Panc1 (cell line): ENCODE data around the gene FBXO3. TPM values are rescaled to one million over a fixed set of nuclear protein-coding genes. Genes with fewer than 3 reads are reported as not detected.

Experiments
- ATAC-seq: fragments of 200-7000 bp; cut with Tn5 transposase; 2 replicates; pipeline ENCODE4 v1.9.1; 2020; ENCODE audit warnings: mild to moderate bottlenecking, moderate library complexity
- BruUV-seq: library from RNA; stranded (reverse); fragments of 400-500 nt; replicated peaks from 2 replicates; lab custom pipeline; 2021; lab: Mats Ljungman, UMichigan
- CTCF ChIA-PET: fragments of 300-600 bp; sonication (Branson Sonifier 250); formaldehyde crosslinking; loops from one replicate; lab custom pipeline; 2022; ENCODE audit warnings: antibody characterized with exemption; lab: Charles Lee
- POLR2A ChIA-PET: fragments of 300-600 bp; sonication (Branson Sonifier 250); formaldehyde crosslinking; loops from one replicate; lab custom pipeline; 2022; ENCODE audit warnings: antibody characterized with exemption; lab: Charles Lee
- DNase-seq: peaks from one replicate; pipeline ENCODE4 v3.0.0-alpha.2; 2010; ENCODE audit warnings: low read depth, low spot score
- H3K27ac ChIP-seq: 2 replicates; pipeline ENCODE4 v1.5.1; 2011; ENCODE audit warnings: mild to moderate bottlenecking, low read length, inconsistent platforms
- H3K27me3 ChIP-seq: fragments of 200-500 bp; sonication (Bioruptor generic); 2 replicates; pipeline ENCODE4 v1.6.0; 2014; ENCODE audit warnings: low read length, inconsistent platforms; ENCODE audit not compliant: control insufficient read depth, insufficient read depth
- H3K36me3 ChIP-seq: fragments of 200-500 bp; sonication (Bioruptor generic); 2 replicates; pipeline ENCODE4 v1.5.1; 2014; ENCODE audit warnings: inconsistent platforms, mild to moderate bottlenecking, low read length, moderate library complexity; ENCODE audit not compliant: control insufficient read depth, insufficient read depth
- H3K4me1 ChIP-seq: 2 replicates; pipeline ENCODE4 v1.5.1; 2011; ENCODE audit warnings: inconsistent platforms, mild to moderate bottlenecking, low read length, moderate library complexity; ENCODE audit not compliant: control insufficient read depth, insufficient read depth
- H3K4me3 ChIP-seq, 2 experiments: 2 replicates each; pipeline ENCODE4 v1.5.1; 2011 to 2012; ENCODE audit warnings: low read depth in 2 of 2, low read length in 2 of 2, mild to moderate bottlenecking in 2 of 2, inconsistent platforms in 1 of 2, moderate library complexity in 1 of 2
- H3K9me3 ChIP-seq: fragments of 200-500 bp; sonication (Bioruptor generic); 2 replicates; pipeline ENCODE4 v1.5.1; 2014; ENCODE audit warnings: low read depth, mild to moderate bottlenecking, inconsistent platforms, low read length, moderate library complexity; ENCODE audit not compliant: control insufficient read depth, insufficient read depth
- POLR2AphosphoS5 ChIP-seq: IDR thresholded peaks from 2 replicates; pipeline ENCODE4 v1.6.1; 2012; ENCODE audit warnings: mild to moderate bottlenecking, low read depth, low read length, moderate library complexity
- SIN3A ChIP-seq: IDR thresholded peaks from 2 replicates; pipeline ENCODE4 v1.6.1; 2012; ENCODE audit warnings: low read depth, mild to moderate bottlenecking, low read length, moderate library complexity, borderline replicate concordance; ENCODE audit not compliant: insufficient read depth
- TCF7L2 ChIP-seq: IDR thresholded peaks from 2 replicates; pipeline ENCODE4 v1.6.1; 2011; ENCODE audit warnings: mild to moderate bottlenecking, low read depth, low read length, inconsistent platforms
- in situ Hi-C: cut with HindIII; loops from 2 replicates; pipeline ENCODE4 v1.10.0; 2016; ENCODE audit warnings: low sequenced_read_pairs, low pct_unique_long_range_greater_than_20kb
- intact Hi-C: fragments of 100-400 bp; cut with micrococcal nuclease; formaldehyde crosslinking; loops from one replicate; pipeline ENCODE4 v1.10.0; 2022; ENCODE audit not compliant: unreplicated experiment
- total RNA-seq: library from RNA; stranded (reverse); gene quantifications from one replicate; pipeline ENCODE4 v1.2.1, GENCODE V29; 2021; ENCODE audit not compliant: unreplicated experiment
- TF ChIP-seq, protein P1 (sequence below), 2 experiments: IDR thresholded peaks; 2 replicates each; pipeline ENCODE4 v1.6.1; 2011 to 2012; ENCODE audit warnings: low read depth in 2 of 2, control low read depth in 1 of 2, low read length in 1 of 2, mild to moderate bottlenecking in 1 of 2, moderate library complexity in 1 of 2; ENCODE audit not compliant: insufficient read depth in 1 of 2
- TF ChIP-seq, protein P2 (sequence below): fragments of 450-650 bp; IDR thresholded peaks from 2 replicates; pipeline ENCODE4 v1.5.1; 2017; ENCODE audit warnings: mild to moderate bottlenecking

The FBXO3 gene
- total RNA-seq, 1 experiment from 2014 or later = 22.3 TPM

DNA sequence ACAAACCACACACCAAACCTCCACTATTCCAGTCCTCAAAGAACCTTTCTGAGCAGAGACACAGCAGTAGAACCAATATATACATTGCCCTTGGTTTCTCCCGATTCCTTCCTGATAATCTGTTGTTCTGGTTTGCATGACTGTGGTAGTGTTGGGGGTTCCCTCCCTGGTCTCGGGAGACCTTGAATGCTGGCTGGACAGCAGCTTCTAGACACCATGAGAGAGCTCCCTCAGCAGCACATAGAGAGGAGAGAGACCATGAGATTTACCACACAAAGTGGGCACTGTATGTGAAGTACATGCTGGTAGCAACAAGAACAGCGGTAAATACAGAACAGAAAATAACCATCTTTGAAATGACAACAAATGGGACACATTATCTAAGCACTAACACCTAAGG, 76.3 kb downstream of the FBXO3 start:
- Histone ChIP-seq H3K27ac (peak overlapping the region; percentile 94), H3K9me3 (no peaks in the 10 kb centered on the region), H3K4me3 (no peak overlapping the region), H3K27me3 (no peaks in the 10 kb centered on the region), H3K36me3 (no peaks in the 10 kb centered on the region), H3K4me1 (peaks cover 91% of the 10 kb centered on the region)
- ChIA-PET CTCF (no interaction called here), POLR2A (no interaction called here)
- TF ChIP-seq, protein P1, sequence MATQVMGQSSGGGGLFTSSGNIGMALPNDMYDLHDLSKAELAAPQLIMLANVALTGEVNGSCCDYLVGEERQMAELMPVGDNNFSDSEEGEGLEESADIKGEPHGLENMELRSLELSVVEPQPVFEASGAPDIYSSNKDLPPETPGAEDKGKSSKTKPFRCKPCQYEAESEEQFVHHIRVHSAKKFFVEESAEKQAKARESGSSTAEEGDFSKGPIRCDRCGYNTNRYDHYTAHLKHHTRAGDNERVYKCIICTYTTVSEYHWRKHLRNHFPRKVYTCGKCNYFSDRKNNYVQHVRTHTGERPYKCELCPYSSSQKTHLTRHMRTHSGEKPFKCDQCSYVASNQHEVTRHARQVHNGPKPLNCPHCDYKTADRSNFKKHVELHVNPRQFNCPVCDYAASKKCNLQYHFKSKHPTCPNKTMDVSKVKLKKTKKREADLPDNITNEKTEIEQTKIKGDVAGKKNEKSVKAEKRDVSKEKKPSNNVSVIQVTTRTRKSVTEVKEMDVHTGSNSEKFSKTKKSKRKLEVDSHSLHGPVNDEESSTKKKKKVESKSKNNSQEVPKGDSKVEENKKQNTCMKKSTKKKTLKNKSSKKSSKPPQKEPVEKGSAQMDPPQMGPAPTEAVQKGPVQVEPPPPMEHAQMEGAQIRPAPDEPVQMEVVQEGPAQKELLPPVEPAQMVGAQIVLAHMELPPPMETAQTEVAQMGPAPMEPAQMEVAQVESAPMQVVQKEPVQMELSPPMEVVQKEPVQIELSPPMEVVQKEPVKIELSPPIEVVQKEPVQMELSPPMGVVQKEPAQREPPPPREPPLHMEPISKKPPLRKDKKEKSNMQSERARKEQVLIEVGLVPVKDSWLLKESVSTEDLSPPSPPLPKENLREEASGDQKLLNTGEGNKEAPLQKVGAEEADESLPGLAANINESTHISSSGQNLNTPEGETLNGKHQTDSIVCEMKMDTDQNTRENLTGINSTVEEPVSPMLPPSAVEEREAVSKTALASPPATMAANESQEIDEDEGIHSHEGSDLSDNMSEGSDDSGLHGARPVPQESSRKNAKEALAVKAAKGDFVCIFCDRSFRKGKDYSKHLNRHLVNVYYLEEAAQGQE (IDR thresholded peaks at IDR 0.05; ENCODE audit: insufficient read depth in 1 of 2, low read depth in 2 of 2, low read length in 1 of 2) = 0 out of 4 replicates have a peak, but pooled peaks of 1 of the 2 experiments have one; percentile 22
- TF ChIP-seq, protein P2, sequence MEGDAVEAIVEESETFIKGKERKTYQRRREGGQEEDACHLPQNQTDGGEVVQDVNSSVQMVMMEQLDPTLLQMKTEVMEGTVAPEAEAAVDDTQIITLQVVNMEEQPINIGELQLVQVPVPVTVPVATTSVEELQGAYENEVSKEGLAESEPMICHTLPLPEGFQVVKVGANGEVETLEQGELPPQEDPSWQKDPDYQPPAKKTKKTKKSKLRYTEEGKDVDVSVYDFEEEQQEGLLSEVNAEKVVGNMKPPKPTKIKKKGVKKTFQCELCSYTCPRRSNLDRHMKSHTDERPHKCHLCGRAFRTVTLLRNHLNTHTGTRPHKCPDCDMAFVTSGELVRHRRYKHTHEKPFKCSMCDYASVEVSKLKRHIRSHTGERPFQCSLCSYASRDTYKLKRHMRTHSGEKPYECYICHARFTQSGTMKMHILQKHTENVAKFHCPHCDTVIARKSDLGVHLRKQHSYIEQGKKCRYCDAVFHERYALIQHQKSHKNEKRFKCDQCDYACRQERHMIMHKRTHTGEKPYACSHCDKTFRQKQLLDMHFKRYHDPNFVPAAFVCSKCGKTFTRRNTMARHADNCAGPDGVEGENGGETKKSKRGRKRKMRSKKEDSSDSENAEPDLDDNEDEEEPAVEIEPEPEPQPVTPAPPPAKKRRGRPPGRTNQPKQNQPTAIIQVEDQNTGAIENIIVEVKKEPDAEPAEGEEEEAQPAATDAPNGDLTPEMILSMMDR = no peak
- ATAC-seq (no peak), DNase-seq (no peak)
- in situ Hi-C loops (no loop called here), intact Hi-C loops (no loop called here)
- no TSS peak for BruUV-seq

DNA sequence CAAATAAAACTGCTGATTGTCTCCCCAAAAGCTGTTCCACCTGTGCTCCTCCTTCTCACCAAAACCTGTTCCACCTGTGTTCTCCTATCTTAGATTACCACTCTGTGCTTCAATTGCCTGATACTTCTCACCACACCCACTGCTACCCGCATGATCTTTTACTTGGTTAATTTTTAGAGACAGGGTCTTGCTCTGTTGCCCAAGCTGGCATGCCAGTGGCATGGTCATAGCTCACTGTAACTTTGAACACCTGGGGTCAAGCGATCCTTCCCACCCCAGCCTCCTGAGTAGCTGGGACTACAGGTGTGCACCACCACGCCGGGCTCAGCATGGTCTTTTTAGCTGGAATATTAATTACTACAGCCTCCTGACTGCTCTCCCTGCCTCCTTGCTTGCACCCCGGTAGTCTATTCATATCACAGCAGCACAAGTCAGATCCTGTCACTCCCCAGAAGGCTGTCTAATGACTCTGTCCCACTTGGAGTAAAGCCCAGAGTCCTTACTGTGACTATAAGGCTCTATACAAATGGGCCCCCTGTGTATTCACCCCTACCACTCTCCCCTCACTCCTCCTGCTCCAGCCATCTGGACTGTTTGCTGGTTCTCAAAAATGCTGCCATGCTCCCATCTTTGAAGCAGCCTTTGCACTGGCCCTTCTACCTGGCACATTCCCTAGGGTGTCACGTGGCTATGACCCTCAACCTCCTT, 77.2 kb downstream of the FBXO3 start:
- in situ Hi-C loops = no loop called here
- TF ChIP-seq POLR2AphosphoS5 (no peak), TCF7L2 (no peak), SIN3A (no peak)
- TF ChIP-seq, protein P1 (IDR thresholded peaks at IDR 0.05; ENCODE audit: insufficient read depth in 1 of 2, low read depth in 2 of 2, low read length in 1 of 2) = no peak
- TF ChIP-seq, protein P2 = no peak

More for the DNA sequence above, 77.2 kb downstream of the FBXO3 start:
- H3K27ac ChIP-seq = peak overlapping the region; percentile 94
- peaks cover 91% of the 10 kb centered on the region for H3K4me1 ChIP-seq
- no TSS peak for BruUV-seq
- DNase-seq (no peak), ATAC-seq (no peak)
- CTCF ChIA-PET = no interaction called here
- no peaks in the 10 kb centered on the region for H3K27me3 ChIP-seq
- no peaks in the 10 kb centered on the region for H3K9me3 ChIP-seq
- H3K36me3 ChIP-seq = no peaks in the 10 kb centered on the region
- intact Hi-C loops = no loop called here
- no peak overlapping the region for H3K4me3 ChIP-seq
- POLR2A ChIA-PET = no interaction called here
